Measurements from ENCODE around the gene ANKRD60.

ANKRD60 gene

GRCh38 chr20:58244517-58245030, 16.1 kb upstream of the ANKRD60 start:
- DNase-seq = no peak

- DNase-seq = no peak
Measured at GRCh38 chr20:58243653-58244410, 15.4 kb upstream of the ANKRD60 start.

- no peak for DNase-seq
Measured at GRCh38 chr20:58242824-58243223, 14.4 kb upstream of the ANKRD60 start.

DNA sequence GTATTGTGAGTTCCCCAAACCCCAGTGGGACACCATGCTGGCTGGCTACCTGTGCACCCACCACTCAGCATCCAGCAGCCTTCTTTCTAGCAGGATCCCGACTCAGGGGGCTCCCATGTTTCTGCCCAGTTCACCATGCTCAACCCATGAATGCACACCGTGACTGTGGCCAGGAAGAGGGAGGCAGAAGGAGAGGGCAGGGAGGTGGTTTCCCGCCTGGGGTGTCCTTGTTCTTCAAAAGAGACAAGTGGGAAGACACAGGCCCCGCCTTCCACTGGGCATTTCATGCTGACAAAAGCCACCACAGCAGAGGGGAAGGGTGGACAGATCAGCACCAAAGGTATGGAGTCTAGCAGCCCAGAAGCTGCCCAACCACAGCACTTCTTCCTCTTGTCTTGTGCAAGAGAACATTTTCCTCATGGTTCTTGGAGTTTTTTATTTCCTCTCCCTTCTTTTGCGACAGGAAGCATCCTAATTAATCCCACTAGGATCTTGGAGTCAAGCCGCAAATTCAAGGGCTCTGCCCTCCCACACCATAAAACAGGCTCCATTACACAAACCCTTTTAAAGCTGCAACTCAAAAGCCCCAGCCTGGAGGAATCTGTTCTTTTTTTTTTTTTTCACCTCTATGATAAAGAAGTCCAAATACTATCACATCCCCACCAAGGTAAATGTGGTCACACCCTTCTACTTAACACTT, 13.5 kb upstream of the ANKRD60 start:
- DNase-seq = no peak

DNA sequence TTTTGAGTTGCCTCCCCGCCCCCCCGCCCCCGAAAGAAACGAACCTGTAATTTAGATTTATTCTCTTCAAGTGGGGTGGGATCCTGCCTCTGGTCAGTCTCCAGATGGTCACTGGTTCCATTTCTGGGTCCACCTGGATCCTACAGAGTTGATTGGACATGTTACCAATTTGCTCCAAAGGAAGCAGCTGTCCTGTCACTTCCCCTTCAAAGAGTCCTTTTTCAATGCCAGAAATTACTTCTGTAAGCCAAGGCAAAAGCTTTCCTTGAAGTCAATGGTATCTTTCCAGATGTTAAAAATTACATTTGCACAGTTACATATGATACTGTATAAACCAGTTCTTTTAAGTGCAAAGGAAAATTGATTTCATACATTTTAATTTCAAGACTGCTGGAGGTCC, 12.0 kb upstream of the ANKRD60 start:
- DNase-seq = no peak

GRCh38 chr20:58239216-58239615, 10.8 kb upstream of the ANKRD60 start:
- no peak for DNase-seq

- DNase-seq = no peak
Measured at GRCh38 chr20:58238490-58238889, 10.0 kb upstream of the ANKRD60 start.

DNA sequence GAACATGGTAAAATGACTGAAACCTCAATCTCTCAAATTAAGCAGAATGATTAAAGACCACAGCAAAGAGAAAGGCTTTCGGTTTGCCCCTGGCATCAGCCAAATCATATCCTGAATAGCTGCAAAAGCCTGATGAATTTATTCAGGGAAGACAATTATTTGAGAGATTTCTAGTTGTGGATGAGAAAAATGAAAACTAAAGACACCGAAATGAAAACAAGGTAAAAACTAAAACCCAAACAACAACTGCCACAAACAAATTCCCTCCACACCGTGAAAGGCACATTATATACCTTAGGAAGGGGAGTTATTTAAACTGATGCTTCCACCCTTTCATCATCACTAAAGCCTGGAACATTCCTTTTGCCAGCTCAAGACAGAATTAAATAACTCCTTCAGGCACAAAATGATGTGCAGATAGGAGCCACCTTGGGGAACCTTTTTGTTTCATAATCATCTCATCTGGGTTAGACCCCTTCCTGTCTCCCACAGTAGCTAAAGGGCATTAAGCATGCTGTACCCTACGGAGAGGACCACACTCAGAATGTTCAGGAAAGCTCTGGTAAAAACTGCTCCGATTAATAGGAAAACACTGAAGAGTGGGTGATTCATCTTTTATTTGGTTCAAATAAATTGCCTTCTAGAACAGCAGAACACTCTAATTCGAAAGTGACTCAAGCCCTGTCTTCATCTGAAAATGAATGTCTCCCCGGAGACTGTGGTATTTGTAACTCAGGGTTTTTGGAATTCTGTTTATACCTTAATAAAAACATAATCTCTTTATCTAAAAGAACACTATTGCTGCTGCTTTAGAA, 9.1 kb upstream of the ANKRD60 start:
- DNase-seq = no peak

- DNase-seq = peak; percentile 20
Measured at GRCh38 chr20:58236612-58237317, 8.3 kb upstream of the ANKRD60 start.

DNA sequence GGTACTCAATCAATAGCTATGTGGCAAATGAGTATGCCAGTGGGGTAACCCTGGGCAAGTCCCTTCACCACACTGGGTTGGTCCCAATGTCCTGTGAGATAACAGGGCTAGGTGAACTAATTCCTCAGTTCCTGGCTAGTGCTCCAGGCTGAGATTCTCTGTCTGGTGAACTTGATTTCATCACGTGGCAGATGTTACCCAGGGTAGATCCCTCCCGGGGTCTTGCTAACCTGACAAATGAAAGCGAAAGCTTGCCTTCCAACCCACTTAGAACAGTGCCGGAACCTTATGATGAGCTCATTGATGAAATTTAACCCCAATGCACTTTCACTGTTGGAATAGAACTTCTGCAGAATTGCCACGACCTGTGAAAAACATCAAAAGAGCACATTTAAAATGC, 6.6 kb upstream of the ANKRD60 start:
- no peak for DNase-seq

DNA sequence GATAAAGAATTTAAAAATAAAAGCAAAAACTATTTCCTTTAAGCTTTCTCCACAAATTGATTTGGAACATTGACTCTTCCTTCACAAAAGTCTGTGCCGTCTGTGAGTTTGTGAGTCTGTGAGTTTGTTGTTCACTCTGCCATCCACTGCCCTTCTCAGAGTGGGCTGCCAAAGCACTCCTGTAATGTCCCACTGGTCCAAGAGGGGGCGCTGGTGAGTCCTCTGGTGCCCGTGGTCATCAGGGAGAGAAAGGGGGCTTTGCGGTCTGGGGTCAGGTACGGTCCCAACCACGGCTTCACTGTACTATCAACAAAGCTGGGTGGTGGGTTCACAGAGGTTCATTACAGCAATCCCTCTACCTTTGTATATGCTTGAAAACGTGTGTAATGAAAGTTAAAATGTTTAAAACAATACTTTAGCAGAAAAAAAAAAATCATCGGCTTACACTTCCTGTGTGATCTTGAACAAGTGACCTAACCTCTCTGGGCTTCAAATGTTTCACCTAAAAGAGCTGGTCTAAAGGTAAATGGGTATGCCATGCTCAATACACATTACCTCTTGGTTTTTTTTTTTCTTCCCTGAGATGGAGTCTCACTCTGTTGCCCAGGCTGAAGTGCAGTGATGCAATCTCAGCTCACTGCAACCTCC, 5.6 kb upstream of the ANKRD60 start:
- DNase-seq = no peak

GRCh38 chr20:58233393-58233792, 4.9 kb upstream of the ANKRD60 start:
- no peak for DNase-seq

DNA sequence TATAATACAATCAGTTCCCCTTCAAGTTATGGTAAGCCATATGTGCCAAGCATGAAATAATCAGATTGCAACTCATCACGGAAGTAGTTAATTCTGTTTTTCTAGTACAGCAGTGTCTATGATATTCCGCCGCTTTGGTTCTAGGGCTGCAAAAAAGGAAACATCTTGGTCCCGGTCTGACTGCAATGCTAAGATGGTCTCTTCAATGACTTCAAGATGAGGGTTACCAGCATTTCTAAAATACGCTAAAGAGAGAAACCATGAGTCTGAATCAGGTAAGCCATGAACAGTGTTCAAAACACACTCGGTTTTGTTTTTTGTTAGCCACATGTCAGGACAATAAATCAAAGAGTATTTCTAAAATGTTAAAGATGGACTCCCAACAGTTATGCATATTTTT, 3.2 kb upstream of the ANKRD60 start:
- no peak for DNase-seq

- no peak for DNase-seq
Measured at GRCh38 chr20:58229198-58229798, 845 bp upstream of the ANKRD60 start.

- no peak for DNase-seq
Measured at GRCh38 chr20:58228103-58228483, 360 bp downstream of the ANKRD60 start.

DNA sequence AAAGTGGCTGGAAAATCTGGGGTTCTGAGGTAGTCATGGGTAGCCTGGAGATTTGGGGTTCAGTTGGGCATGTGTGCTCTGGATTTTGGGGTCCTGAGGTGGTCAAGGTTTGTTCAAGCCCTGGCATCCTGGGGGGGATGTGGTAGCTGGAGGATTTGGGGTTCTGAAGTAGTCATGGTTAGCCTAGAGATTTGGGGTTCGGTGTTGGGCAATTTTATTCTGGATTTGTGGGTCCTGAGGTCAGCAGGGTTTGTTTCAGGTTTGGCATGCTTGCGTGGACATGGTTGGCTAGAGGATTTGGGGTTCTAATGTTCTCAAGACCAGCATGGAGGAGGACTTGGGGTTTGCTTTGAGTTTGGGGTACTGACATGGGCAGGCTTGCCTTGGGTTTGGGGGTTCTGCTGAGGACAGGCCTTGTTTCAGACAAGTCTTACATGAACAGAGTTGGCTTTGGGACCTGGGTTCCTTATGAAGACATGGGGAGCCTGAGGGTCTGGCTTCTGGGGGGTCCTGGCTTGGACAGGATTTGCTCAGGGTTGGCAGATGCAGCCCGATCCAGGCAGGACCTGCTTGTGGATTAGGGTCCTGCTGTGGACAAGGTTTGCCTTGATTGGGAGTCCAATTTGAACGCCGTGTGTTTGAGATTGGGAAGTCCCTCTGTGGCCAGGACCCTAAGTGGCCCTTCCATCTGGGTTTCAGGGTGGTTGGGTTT, 906 bp downstream of the ANKRD60 start:
- DNase-seq = no peak

DNA sequence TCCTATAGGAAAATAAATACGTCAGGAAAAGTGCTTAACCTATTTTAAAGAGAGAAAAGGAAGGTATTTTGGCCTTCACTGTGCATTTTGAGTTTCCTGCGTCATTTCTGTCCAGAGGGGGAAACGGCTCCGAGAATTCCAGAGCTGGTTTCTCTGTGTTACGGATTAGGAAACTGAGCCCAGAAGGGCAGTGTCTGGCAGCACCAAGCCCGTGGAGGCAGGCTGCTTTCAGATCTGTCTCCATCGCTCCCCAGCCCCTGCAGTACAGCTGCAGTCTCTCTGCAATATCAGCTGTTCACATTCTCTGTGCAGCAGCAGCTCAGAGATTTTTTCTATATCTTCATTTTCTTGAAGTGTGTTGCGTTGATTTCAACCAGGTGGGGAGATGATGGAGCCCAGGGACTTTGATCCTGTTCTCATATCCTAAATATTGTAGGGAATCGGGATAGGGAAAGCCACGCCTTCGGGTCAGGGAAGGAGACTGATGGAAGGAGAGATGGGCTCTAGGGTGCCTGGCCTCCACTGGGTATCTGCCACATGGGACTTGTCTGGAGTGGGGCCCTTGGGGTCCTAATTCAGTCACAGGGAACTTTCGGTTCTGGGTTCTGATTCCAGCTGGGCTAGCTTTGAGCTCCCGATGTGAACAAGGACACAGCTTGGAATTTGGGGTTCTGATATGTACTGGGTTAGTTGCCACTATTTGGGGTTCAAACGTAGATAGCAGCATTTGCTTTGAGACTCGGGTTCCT, 2.8 kb downstream of the ANKRD60 start:
- no peak for DNase-seq

DNA sequence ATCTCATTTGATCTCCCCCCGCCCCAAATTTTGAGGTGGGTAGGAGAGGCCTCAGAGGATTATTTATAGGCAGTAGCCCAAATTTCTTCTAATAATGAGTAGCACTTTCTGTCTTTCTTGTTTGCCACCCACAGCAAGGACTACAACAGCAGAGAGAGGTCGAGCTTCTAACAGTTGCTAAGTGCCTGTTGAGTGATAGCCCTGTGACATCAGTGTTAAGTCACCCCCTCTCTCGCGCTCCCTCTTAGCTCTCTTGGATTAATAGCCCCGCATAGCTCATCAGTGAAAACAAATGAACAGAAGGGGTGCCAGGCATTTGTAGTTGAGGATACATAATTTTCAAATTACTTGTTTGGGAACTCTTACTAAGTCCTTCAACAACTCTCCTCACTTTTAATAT, 3.5 kb downstream of the ANKRD60 start:
- no peak for DNase-seq

GRCh38 chr20:58224097-58224496, 4.4 kb downstream of the ANKRD60 start:
- no peak for DNase-seq

- DNase-seq = no peak
Measured at GRCh38 chr20:58223358-58223941, 5.0 kb downstream of the ANKRD60 start.

Measured in GF-D8 (cell line).